NCI-H2081 treated with DMSO at 0.1 percent for 48 hours (cell line): ENCODE data around the gene PSAP.

Experiments
- DNase-seq: peaks from one replicate; lab custom pipeline; 2025; lab: John Stamatoyannopoulos, UW

Gene PSAP

GRCh38 chr10:71783917-71784678, 67.0 kb downstream of the PSAP start:
- DNase-seq = no peak

GRCh38 chr10:71782917-71783490, 68.0 kb downstream of the PSAP start:
- no peak for DNase-seq

- no peak for DNase-seq
Observed at GRCh38 chr10:71782221-71782916, 68.7 kb downstream of the PSAP start.

GRCh38 chr10:71780719-71781118, 70.3 kb downstream of the PSAP start:
- no peak for DNase-seq

GRCh38 chr10:71780156-71780555, 70.9 kb downstream of the PSAP start:
- DNase-seq = no peak

GRCh38 chr10:71779641-71780040, 71.4 kb downstream of the PSAP start:
- no peak for DNase-seq

- DNase-seq = no peak
Observed at GRCh38 chr10:71778071-71778825, 72.8 kb downstream of the PSAP start.

GRCh38 chr10:71777213-71777985, 73.7 kb downstream of the PSAP start:
- DNase-seq = no peak

- DNase-seq = no peak
Observed at GRCh38 chr10:71776481-71776925, 74.5 kb downstream of the PSAP start.

GRCh38 chr10:71774916-71775702, 75.9 kb downstream of the PSAP start:
- DNase-seq = no peak

GRCh38 chr10:71773221-71773971, 77.7 kb downstream of the PSAP start, which contains the start of gene VSIR:
Gene VSIR, minus strand, starts transcription at chr10:71773520. Its CDS starts 81 bp downstream, at chr10:71773439.
- no peak for DNase-seq

- DNase-seq = no peak
Observed at GRCh38 chr10:71772832-71773220, 78.2 kb downstream of the PSAP start.

- no peak for DNase-seq
Observed at GRCh38 chr10:71771821-71772617, 79.0 kb downstream of the PSAP start.

GRCh38 chr10:71771204-71771603, 79.8 kb downstream of the PSAP start:
- no peak for DNase-seq

GRCh38 chr10:71770789-71771188, 80.3 kb downstream of the PSAP start:
- no peak for DNase-seq

- DNase-seq = no peak
Observed at GRCh38 chr10:71770255-71770654, 80.8 kb downstream of the PSAP start.

GRCh38 chr10:71769279-71769823, 81.7 kb downstream of the PSAP start:
- DNase-seq = no peak

GRCh38 chr10:71767420-71768035, 83.5 kb downstream of the PSAP start:
- DNase-seq = no peak
